ES-I3 (cell line): ENCODE data around the gene TUBB2B.
"Not testable (repeated sequence)": the region's sequence is repeated elsewhere in the genome, so short reads cannot be mapped to it uniquely, and the experiment has no call there.

Experiments used
- H3K36me3 ChIP-seq: 2 replicates; pipeline ENCODE4 v1.6.1; 2013; ENCODE audit warnings: mild to moderate bottlenecking, low read length, control low read depth, moderate library complexity; ENCODE audit not compliant: insufficient read depth
- H3K4me1 ChIP-seq: 2 replicates; pipeline ENCODE4 v1.6.1; 2013; ENCODE audit warnings: mild to moderate bottlenecking, control low read depth, low read length; ENCODE audit not compliant: insufficient read depth
- H3K9ac ChIP-seq: 2 replicates; pipeline ENCODE4 v1.6.1; 2013; ENCODE audit warnings: low read depth, mild to moderate bottlenecking, low read length, moderate library complexity
- H3K9me3 ChIP-seq: 2 replicates; pipeline ENCODE4 v1.6.1; 2013; ENCODE audit warnings: mild to moderate bottlenecking, low read length, moderate library complexity; ENCODE audit not compliant: control insufficient read depth, insufficient read depth

TUBB2B gene

DNA sequence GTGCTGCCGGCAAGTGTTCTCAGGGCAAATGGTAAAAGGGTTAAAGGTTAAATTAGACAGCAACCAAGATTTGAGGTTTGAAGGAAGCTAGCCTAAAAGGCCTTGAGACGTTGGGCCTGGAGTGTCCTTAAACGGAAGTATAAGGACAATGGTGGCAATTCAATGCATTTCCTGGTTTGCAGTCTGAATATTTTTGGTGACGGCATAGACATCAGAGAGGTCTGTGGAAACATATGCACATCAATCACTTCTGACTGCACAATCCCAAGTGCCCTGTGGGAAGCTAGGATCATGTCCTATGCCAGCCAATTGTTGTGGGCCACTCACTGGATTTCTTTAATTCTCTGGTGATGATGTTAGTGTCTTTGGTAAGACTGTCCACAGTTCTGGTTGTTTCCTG, 44.4 kb downstream of the TUBB2B start:
- H3K4me1 ChIP-seq = peaks cover 9% of the 10 kb centered on the region; the same call in 1 of the 2 replicates
- H3K9me3 ChIP-seq = 0 out of 2 replicates have a peak, but pooled peaks cover 3% of the 10 kb centered on the region
- no peak overlapping the region for H3K9ac ChIP-seq
- 0 out of 2 replicates have a peak, but pooled peaks cover 3% of the 10 kb centered on the region for H3K36me3 ChIP-seq

DNA sequence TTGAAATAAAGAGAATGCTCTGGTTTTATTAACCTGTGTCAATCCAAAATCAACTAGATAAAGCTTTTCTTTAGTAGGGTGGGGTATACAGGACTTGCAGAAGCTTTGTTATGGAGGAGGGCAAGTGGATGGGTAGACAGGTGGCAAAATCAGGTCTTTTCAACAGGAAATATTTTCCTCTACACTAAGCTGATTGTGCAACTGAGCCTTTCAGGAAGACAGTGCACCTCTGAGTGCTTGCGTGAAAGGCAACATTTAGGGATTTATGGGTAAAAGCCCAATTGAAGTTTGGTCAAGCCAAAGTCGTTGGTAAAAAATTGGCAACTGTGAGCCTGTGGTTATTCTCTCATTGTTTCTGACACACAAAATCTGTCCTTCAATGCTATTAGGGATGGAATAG, 46.3 kb downstream of the TUBB2B start:
- Histone ChIP-seq H3K9me3 (no peaks in the 10 kb centered on the region), H3K4me1 (peaks cover 14% of the 10 kb centered on the region; the same call in 1 of the 2 replicates), H3K36me3 (peaks cover 7% of the 10 kb centered on the region), H3K9ac (no peak overlapping the region)

DNA sequence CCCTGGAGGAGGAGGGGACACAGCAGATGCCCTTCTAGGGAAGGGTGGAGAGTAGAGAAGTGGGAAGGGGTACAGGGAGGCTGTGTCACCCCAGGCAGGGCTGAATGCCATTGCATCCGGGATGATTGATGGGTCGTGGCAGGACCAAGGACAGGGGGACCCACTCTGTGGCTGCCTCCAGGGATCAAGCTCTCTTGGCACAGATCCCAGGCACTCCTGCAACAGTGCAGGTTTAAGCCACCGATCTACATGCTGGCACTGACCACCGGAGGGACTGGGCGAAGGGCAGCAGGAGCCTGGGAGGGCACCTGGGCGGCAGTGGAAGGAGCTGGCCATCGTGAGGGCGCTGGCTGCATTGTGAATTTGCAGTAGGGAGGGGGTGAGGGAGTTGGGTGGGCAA, 47.5 kb downstream of the TUBB2B start:
- Histone ChIP-seq H3K4me1 (peaks cover 25% of the 10 kb centered on the region), H3K9ac (peak overlapping the region; percentile 20; the same call in 1 of the 2 replicates), H3K36me3 (peaks cover 10% of the 10 kb centered on the region)
- H3K9me3 ChIP-seq = not testable (repeated sequence)

DNA sequence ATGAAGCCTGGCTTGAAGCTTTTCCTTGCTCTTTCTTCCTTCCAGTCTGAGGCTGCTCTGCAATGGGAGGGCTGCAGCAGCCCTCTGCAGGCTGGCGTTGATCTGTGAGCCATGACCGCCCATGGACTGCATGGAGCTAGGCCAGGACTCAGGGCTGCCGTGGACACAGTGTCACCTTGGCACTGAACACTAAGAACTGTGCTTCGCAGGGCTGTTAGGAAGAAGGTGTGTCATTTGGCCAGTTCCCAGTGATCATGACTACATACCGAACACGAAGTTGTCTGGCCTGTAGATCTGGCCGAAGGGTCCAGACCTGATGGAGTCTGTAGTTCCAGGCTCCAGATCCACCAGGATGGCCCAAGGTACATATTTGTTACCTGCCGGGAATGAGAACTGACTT, 48.8 kb downstream of the TUBB2B start:
- Histone ChIP-seq H3K36me3 (peaks cover 10% of the 10 kb centered on the region), H3K4me1 (peaks cover 30% of the 10 kb centered on the region)
- H3K9ac ChIP-seq, H3K9me3 ChIP-seq: not testable (repeated sequence)

DNA sequence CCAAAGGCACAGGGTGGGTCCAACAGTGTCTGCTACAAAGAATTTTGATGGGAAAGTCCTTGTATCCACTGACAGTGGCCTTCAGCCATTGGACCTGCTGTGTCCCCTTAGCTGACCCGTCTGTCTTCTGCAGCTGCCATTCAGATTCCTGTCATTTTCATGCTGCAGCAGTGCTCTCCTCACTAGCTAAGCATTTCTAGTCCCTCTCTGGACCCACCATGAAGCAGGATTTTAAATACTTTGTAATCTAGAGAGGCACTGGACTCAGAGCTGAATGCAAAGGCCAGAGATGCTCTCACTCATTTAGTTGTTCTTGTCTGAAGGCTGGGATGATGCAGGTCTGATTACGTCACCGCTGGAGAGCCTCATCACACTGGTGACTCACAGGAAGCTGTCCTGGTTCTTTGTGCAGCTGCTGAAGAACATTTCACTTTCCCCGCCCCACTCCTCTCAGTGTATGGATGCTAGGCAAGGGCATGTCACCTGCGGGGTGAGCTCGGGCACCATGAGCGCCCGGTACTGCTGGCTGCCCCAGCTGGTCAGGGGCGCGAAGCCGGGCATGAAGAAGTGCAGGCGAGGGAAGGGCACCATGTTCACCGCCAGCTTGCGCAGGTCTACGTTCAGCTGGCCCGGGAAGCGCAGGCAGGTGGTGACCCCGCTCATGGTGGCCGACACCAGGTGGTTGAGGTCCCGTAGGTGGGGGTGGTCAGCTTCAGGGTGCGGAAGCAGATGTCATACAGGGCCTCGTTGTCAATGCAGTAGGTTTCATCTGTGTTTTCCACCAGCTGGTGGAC, 50.7 kb downstream of the TUBB2B start:
- Histone ChIP-seq H3K36me3 (peaks cover 15% of the 10 kb centered on the region), H3K9ac (no peak overlapping the region), H3K9me3 (no peaks in the 10 kb centered on the region)

DNA sequence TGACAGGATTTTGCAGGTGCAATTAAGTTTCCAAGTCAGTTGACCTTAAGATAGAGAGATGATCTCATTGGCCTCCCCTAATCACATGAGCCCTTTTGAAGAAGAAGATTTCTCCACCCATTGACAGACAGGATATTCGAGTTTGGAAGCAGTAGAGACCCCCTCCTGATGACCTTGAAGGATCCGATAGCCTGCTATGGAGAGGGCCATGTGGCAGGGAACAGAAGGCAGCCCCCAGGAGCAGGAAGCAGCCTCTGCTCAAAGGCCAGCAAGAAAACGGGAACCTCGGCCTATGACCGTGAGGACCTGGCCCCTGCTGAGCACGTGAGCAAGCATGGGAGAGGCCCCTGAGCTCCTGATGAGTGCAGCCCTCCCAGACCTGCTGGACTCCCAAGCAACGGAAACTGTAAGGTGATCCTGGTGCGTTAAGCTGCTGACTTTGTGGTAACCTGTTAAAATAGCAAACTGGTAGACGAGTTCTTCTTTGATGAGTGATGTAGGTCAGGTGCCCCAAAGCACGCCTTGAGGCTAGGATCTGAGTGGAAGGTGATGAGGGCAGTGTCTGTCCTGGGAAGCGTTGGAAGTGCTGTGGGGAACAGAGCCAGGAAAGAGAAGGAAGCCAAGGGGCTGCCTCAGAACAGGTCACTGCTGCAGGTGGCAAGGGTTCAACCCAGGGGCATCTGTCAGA, 51.6 kb downstream of the TUBB2B start:
- H3K9ac ChIP-seq = no peak overlapping the region
- peaks cover 18% of the 10 kb centered on the region for H3K36me3 ChIP-seq
- peaks cover 28% of the 10 kb centered on the region for H3K4me1 ChIP-seq
- no peaks in the 10 kb centered on the region for H3K9me3 ChIP-seq

More for the DNA sequence above, 50.7 kb downstream of the TUBB2B start:
- peaks cover 25% of the 10 kb centered on the region for H3K4me1 ChIP-seq
